GM12892 (cell line): ENCODE measurements around the gene ZSCAN23.

Source experiments
- POLR2A ChIP-seq: IDR thresholded peaks from 2 replicates; pipeline ENCODE4 v1.6.1; 2011; ENCODE audit warnings: low read depth, low read length, control low read depth
- POLR2AphosphoS5 ChIP-seq: IDR thresholded peaks from 2 replicates; pipeline ENCODE4 v1.6.1; 2011; ENCODE audit warnings: low read depth, low read length, control low read depth
- TAF1 ChIP-seq: IDR thresholded peaks from 2 replicates; pipeline ENCODE4 v1.6.1; 2011; ENCODE audit warnings: low read depth, mild to moderate bottlenecking, control low read depth, low read length, borderline replicate concordance

GRCh38 chr6:28384143-28384533, 59.2 kb downstream of the ZSCAN23 start:
- TF ChIP-seq TAF1: no peak
- no peak for TF ChIP-seq POLR2A
- no peak for TF ChIP-seq POLR2AphosphoS5
